Liver (tissue), 9 donors: ENCODE measurements around the gene TCHP. TPM values are rescaled to one million over a fixed set of nuclear protein-coding genes. Genes with fewer than 3 reads are reported as not detected.

Source experiments
- DNase-seq: peaks from one replicate; pipeline ENCODE4 v3.0.0-alpha.2; 2017; ENCODE audit warnings: low spot score
- H3K27ac ChIP-seq, 2 donors: one replicate each; pipeline ENCODE4 v1.7.0; 2013; ENCODE audit warnings: inconsistent platforms in 2 of 2, low read length in 2 of 2, control low read depth in 1 of 2, low read depth in 1 of 2, mild to moderate bottlenecking in 1 of 2
- H3K27me3 ChIP-seq, 4 donors: one replicate each; pipeline versions ENCODE4 v1.6.1 to v1.7.0; 2013; ENCODE audit warnings: low read length in 3 of 4, inconsistent platforms in 1 of 4, mild to moderate bottlenecking in 1 of 4, moderate library complexity in 1 of 4; ENCODE audit not compliant: control insufficient read depth in 4 of 4, insufficient read depth in 4 of 4
- H3K36me3 ChIP-seq, 4 donors: one replicate each; pipeline versions ENCODE4 v1.6.1 to v1.7.0; 2013; ENCODE audit warnings: low read length in 3 of 4, mild to moderate bottlenecking in 3 of 4, low read depth in 1 of 4, moderate library complexity in 1 of 4; ENCODE audit not compliant: control insufficient read depth in 4 of 4, insufficient read depth in 3 of 4
- H3K4me1 ChIP-seq, 4 donors: one replicate each; pipeline versions ENCODE4 v1.6.1 to v1.7.0; 2013; ENCODE audit warnings: low read length in 3 of 4, mild to moderate bottlenecking in 3 of 4, moderate library complexity in 1 of 4; ENCODE audit not compliant: control insufficient read depth in 4 of 4, insufficient read depth in 4 of 4
- H3K4me3 ChIP-seq, 3 donors: one replicate each; pipeline versions ENCODE4 v1.6.1 to v1.7.0; 2013; ENCODE audit warnings: low read length in 3 of 3, control low read depth in 1 of 3, low read depth in 1 of 3, mild to moderate bottlenecking in 1 of 3
- H3K9ac ChIP-seq, 2 donors: one replicate each; pipeline ENCODE4 v1.7.0; 2013; ENCODE audit warnings: low read length in 2 of 2, mild to moderate bottlenecking in 2 of 2, moderate library complexity in 2 of 2, control low read depth in 1 of 2, low read depth in 1 of 2
- H3K9me3 ChIP-seq, 4 donors: one replicate each; pipeline versions ENCODE4 v1.6.1 to v1.7.0; 2013; ENCODE audit warnings: low read length in 3 of 4; ENCODE audit not compliant: control insufficient read depth in 4 of 4
- ATF3 ChIP-seq: IDR thresholded peaks from 2 replicates; pipeline ENCODE4 v1.6.1; 2016; ENCODE audit warnings: antibody characterized with exemption
- EGR1 ChIP-seq, 2 donors: IDR thresholded peaks; 2 replicates each; pipeline ENCODE4 v1.6.1; 2016 to 2018; ENCODE audit warnings: antibody characterized with exemption in 2 of 2, low read depth in 2 of 2
- FOXA1 ChIP-seq: IDR thresholded peaks from 2 replicates; pipeline ENCODE4 v1.6.1; 2016; ENCODE audit warnings: antibody characterized with exemption
- FOXA2 ChIP-seq: IDR thresholded peaks from 2 replicates; pipeline ENCODE4 v1.6.1; 2016; ENCODE audit warnings: antibody characterized with exemption
- GABPA ChIP-seq, 2 donors: IDR thresholded peaks in 1 of 2; conservative IDR thresholded peaks in 1 of 2; 2 replicates each; pipeline ENCODE4 v1.6.1; 2016; ENCODE audit warnings: antibody characterized with exemption in 2 of 2, mild to moderate bottlenecking in 1 of 2, moderate library complexity in 1 of 2
- HNF4A ChIP-seq, 2 donors: conservative IDR thresholded peaks; 2 replicates each; pipeline ENCODE4 v1.6.1; 2016; ENCODE audit warnings: antibody characterized with exemption in 2 of 2, mild to moderate bottlenecking in 2 of 2
- HNF4G ChIP-seq: IDR thresholded peaks from 2 replicates; pipeline ENCODE4 v1.6.1; 2016; ENCODE audit warnings: antibody characterized with exemption
- NR2F2 ChIP-seq: IDR thresholded peaks from 2 replicates; pipeline ENCODE4 v1.6.1; 2016; ENCODE audit warnings: antibody characterized with exemption
- RAD21 ChIP-seq, 2 donors: IDR thresholded peaks; 2 replicates each; pipeline ENCODE4 v1.6.1; 2016; ENCODE audit warnings: antibody characterized with exemption in 2 of 2, mild to moderate bottlenecking in 2 of 2
- RXRA ChIP-seq, 2 donors: IDR thresholded peaks; 2 replicates each; pipeline ENCODE4 v1.6.1; 2017 to 2018; ENCODE audit warnings: antibody characterized with exemption in 2 of 2, mild to moderate bottlenecking in 1 of 2
- SP1 ChIP-seq: IDR thresholded peaks from 2 replicates; pipeline ENCODE4 v1.6.1; 2018; ENCODE audit warnings: antibody characterized with exemption, mild to moderate bottlenecking
- YY1 ChIP-seq: IDR thresholded peaks from 2 replicates; pipeline ENCODE4 v1.6.1; 2016; ENCODE audit warnings: antibody characterized with exemption, mild to moderate bottlenecking
- WGBS: extraction: QIAGEN DNeasy Blood & Tissue Kit; methylation state at CpG from one replicate; pipeline ENCODE4 v1.1.7; 2013; 5-methylcytosine and 5-hydroxymethylcytosine counted together
- polyA plus RNA-seq, 2 donors: library from polyadenylated mRNA; stranded (reverse) in 1 of 2; unstranded in 1 of 2; fragments of 200-250 nt in 1 of 2; fragments of >200 nt in 1 of 2; fragmentation: Nextera tagmentation in 1 of 2; extraction: Ambion mirVana in 1 of 2; gene quantifications; one replicate each; pipeline versions ENCODE4 v1.2.1 to v1.2.3, GENCODE V29; 2013 to 2015
- total RNA-seq, 2 donors: library from RNA; depleted of rRNA; stranded (reverse); fragments of >200 nt; gene quantifications; one replicate each; pipeline ENCODE4 v1.2.3, GENCODE V29; 2014
- TF ChIP-seq, protein P1 (sequence below): IDR thresholded peaks from 2 replicates; pipeline ENCODE4 v1.6.1; 2016; ENCODE audit warnings: antibody characterized with exemption
- TF ChIP-seq, protein P2 (sequence below): IDR thresholded peaks from 2 replicates; pipeline ENCODE4 v1.6.1; 2016; ENCODE audit warnings: antibody characterized with exemption
- TF ChIP-seq, protein P3 (sequence below): fragments of 150-350 bp; IDR thresholded peaks from 2 replicates; pipeline ENCODE4 v1.5.1; 2017; ENCODE audit warnings: improper control_type of control experiment, low read depth, low read length; ENCODE audit not compliant: missing input control
- donor health status: healthy.
- donor health status: healthy.
- donor health status: healthy.
- donor health status: healthy.
- donor health status: healthy.

TCHP gene
- total and polyA plus RNA-seq, 4 donors: 5.0 to 9.8 (median 5.2) TPM

GRCh38 chr12:109949089-109949488, 49.0 kb downstream of the TCHP start (continued):
- TF ChIP-seq, protein P1, sequence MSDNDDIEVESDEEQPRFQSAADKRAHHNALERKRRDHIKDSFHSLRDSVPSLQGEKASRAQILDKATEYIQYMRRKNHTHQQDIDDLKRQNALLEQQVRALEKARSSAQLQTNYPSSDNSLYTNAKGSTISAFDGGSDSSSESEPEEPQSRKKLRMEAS: peak; percentile 88
- TF ChIP-seq NR2F2 (peak; percentile 73), FOXA1 (peak; percentile 64)

DNA sequence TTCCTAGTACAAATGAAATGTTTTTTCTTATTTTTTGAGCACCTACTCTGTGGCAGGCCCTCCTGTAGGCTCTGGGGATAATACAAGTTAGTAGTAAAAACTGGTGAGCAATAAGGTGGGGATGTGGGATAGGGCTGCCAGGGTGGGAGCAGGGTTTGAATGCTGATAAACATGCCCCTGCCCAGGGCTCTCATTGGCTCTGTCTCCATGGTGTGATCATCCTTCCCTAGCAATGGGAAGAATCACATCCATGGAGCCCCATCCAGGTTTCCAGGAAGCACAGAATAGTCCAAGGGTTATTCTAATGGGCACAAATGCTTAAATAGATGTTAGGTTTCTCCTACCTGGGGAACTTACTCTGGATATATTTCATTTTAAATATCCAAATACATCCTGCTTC, 50.6 kb downstream of the TCHP start:
- Histone ChIP-seq H3K36me3 (peaks cover 9 to 24% (median 23%) of the 10 kb centered on the region in 4 donors), H3K9me3 (no peaks in the 10 kb centered on the region), H3K4me3 (no peak overlapping the region), H3K4me1 (peaks cover 6 to 57% (median 40%) of the 10 kb centered on the region in 4 donors), H3K27me3 (no peaks in the 10 kb centered on the region), H3K9ac (no peak overlapping the region), H3K27ac (no peak overlapping the region)
- no peak for DNase-seq
- TF ChIP-seq NR2F2 (no peak), RXRA (IDR thresholded peaks at IDR 0.05) (no peak), EGR1 (IDR thresholded peaks at IDR 0.05; ENCODE audit: low read depth in 2 of 2) (no peak)
- TF ChIP-seq, protein P2, sequence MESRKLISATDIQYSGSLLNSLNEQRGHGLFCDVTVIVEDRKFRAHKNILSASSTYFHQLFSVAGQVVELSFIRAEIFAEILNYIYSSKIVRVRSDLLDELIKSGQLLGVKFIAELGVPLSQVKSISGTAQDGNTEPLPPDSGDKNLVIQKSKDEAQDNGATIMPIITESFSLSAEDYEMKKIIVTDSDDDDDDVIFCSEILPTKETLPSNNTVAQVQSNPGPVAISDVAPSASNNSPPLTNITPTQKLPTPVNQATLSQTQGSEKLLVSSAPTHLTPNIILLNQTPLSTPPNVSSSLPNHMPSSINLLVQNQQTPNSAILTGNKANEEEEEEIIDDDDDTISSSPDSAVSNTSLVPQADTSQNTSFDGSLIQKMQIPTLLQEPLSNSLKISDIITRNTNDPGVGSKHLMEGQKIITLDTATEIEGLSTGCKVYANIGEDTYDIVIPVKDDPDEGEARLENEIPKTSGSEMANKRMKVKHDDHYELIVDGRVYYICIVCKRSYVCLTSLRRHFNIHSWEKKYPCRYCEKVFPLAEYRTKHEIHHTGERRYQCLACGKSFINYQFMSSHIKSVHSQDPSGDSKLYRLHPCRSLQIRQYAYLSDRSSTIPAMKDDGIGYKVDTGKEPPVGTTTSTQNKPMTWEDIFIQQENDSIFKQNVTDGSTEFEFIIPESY: no peak

DNA sequence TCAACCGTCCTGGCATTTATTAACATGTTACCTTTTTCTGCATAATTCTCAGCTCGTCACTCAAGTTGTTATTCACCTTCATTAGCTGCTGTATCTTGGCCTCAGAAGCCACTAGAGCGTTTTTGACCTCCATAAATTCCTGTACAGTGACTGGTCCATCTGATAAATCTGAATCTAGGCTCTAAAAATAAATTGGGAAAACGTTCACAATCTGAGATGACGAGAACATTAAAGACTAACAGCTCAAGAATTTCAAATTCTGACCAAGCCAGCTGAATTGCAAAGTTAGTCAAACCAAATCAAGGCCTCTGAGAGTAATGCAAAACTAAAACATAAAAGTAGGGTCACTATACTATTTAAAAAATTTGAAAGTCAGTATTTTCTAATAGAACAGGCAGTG, 51.1 kb downstream of the TCHP start:
- Histone ChIP-seq H3K4me3 (no peak overlapping the region), H3K36me3 (peaks cover 9 to 24% (median 23%) of the 10 kb centered on the region in 4 donors), H3K27ac (no peak overlapping the region), H3K9ac (no peak overlapping the region), H3K9me3 (no peaks in the 10 kb centered on the region), H3K27me3 (no peaks in the 10 kb centered on the region), H3K4me1 (peaks cover 6 to 57% (median 40%) of the 10 kb centered on the region in 4 donors)
- WGBS: 87% methylated on average over 5 of the region's 5 CpGs
- TF ChIP-seq HNF4A (conservative IDR thresholded peaks at IDR 0.05): no peak
- TF ChIP-seq, protein P1: no peak
- TF ChIP-seq NR2F2: no peak
- no peak for TF ChIP-seq GABPA (IDR thresholded peaks at IDR 0.05 in 1 of 2, conservative IDR thresholded peaks at IDR 0.05 in 1 of 2)
- no peak for TF ChIP-seq YY1
- TF ChIP-seq HNF4G: no peak
- TF ChIP-seq, protein P2: no peak
- TF ChIP-seq FOXA2: no peak
- TF ChIP-seq ATF3: no peak
- TF ChIP-seq RAD21 (IDR thresholded peaks at IDR 0.05): no peak
- TF ChIP-seq FOXA1: no peak
- TF ChIP-seq EGR1 (IDR thresholded peaks at IDR 0.05; ENCODE audit: low read depth in 2 of 2): no peak
- TF ChIP-seq, protein P3, sequence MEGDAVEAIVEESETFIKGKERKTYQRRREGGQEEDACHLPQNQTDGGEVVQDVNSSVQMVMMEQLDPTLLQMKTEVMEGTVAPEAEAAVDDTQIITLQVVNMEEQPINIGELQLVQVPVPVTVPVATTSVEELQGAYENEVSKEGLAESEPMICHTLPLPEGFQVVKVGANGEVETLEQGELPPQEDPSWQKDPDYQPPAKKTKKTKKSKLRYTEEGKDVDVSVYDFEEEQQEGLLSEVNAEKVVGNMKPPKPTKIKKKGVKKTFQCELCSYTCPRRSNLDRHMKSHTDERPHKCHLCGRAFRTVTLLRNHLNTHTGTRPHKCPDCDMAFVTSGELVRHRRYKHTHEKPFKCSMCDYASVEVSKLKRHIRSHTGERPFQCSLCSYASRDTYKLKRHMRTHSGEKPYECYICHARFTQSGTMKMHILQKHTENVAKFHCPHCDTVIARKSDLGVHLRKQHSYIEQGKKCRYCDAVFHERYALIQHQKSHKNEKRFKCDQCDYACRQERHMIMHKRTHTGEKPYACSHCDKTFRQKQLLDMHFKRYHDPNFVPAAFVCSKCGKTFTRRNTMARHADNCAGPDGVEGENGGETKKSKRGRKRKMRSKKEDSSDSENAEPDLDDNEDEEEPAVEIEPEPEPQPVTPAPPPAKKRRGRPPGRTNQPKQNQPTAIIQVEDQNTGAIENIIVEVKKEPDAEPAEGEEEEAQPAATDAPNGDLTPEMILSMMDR: no peak
- TF ChIP-seq SP1: no peak
- DNase-seq: no peak
